GM19023 (cell line): ENCODE data around the gene PGPEP1.
A peak's percentile ranks its signal among the peaks of the same experiment; 100 is the strongest.

Experiments used
- ATAC-seq: cut with Tn5 transposase; IDR thresholded peaks from one replicate; pipeline ENCODE4 v1.9.1; 2021; ENCODE audit warnings: mild to moderate bottlenecking, moderate library complexity; ENCODE audit not compliant: unreplicated experiment

PGPEP1 gene

GRCh38 chr19:18417250-18418028 is 77.0 kb downstream of the PGPEP1 start:
- no peak for ATAC-seq

GRCh38 chr19:18418029-18418482 is 77.7 kb downstream of the PGPEP1 start:
- ATAC-seq = no peak

- ATAC-seq = no peak
Observed at GRCh38 chr19:18418483-18419194, 78.2 kb downstream of the PGPEP1 start.

- ATAC-seq = peak; percentile 41
Observed at GRCh38 chr19:18419195-18419698, 78.8 kb downstream of the PGPEP1 start, which contains the start of gene SSBP4. Gene SSBP4 (plus strand): TSS chr19:18419398. CDS start chr19:18419649, 251 bp downstream.
